HCT116 (cell line): ENCODE data around the gene APP. TPM values are rescaled to one million over a fixed set of nuclear protein-coding genes. Genes with fewer than 3 reads are reported as not detected.

Experiments used
- ATAC-seq: fragments of 200-7000 bp; cut with Tn5 transposase; 2 replicates; pipeline ENCODE4 v1.9.1; 2020; ENCODE audit warnings: mild to moderate bottlenecking, moderate library complexity
- BruUV-seq: library from RNA; stranded (reverse); fragments of 400-500 nt; replicated peaks from 2 replicates; lab custom pipeline; 2021; lab: Mats Ljungman, UMichigan
- CTCF ChIA-PET: fragments of 300-600 bp; sonication (Branson Sonifier 250); formaldehyde crosslinking; loops from one replicate; lab custom pipeline; 2021; ENCODE audit warnings: antibody characterized with exemption; lab: Charles Lee
- POLR2A ChIA-PET: fragments of 300-600, 350-600 bp; sonication (Branson Sonifier 250); formaldehyde crosslinking; loops from one replicate; lab custom pipeline; 2021; ENCODE audit warnings: antibody characterized with exemption; lab: Charles Lee
- RAD21 ChIA-PET, 2 experiments: fragments of 300-600 bp; sonication (Branson Sonifier 250); formaldehyde crosslinking; loops; one replicate each; lab custom pipeline; 2023; ENCODE audit warnings: low total read pairs in 2 of 2; ENCODE audit not compliant: uncharacterized antibody in 2 of 2, unreplicated experiment in 2 of 2, low non-redundant PET in 1 of 2; lab: Charles Lee
- DNase-seq: peaks from one replicate; pipeline ENCODE4 v3.0.0-alpha.2; 2010; ENCODE audit warnings: low read depth, low spot score
- H2AFZ ChIP-seq: fragments of 200-600 bp; shearing (Covaris generic), sonication (generic); 2 replicates; pipeline ENCODE4 v1.6.1; 2017; ENCODE audit warnings: low read depth, mixed run types, mixed read lengths, antibody characterized with exemption, low read length; ENCODE audit not compliant: poor library complexity, severe bottlenecking
- H3K27ac ChIP-seq: 2 replicates; pipeline ENCODE4 v1.5.1; 2012; ENCODE audit warnings: low read depth, low read length
- H3K27me3 ChIP-seq: fragments of 200-600 bp; sonication (generic); 2 replicates; pipeline ENCODE4 v1.6.1; 2016; ENCODE audit warnings: mixed run types, low read length, mixed read lengths; ENCODE audit not compliant: insufficient read depth
- H3K36me3 ChIP-seq, 2 experiments: fragments of 200-500 bp in 1 of 2; fragments of 200-600 bp in 1 of 2; sonication (Bioruptor generic) in 1 of 2; sonication (generic) in 1 of 2; 2 replicates each; pipeline versions ENCODE4 v1.5.1 to v1.6.1; 2014 to 2016; ENCODE audit warnings: low read length in 2 of 2, inconsistent platforms in 1 of 2, mixed read lengths in 1 of 2, mixed run types in 1 of 2; ENCODE audit not compliant: insufficient read depth in 2 of 2, control insufficient read depth in 1 of 2
- H3K4me1 ChIP-seq, 2 experiments: fragments of 200-600 bp in 1 of 2; sonication (generic) in 1 of 2; 2 replicates each; pipeline versions ENCODE4 v1.5.1 to v1.6.1; 2012 to 2017; ENCODE audit warnings: low read length in 2 of 2, inconsistent platforms in 1 of 2, mild to moderate bottlenecking in 1 of 2, mixed read lengths in 1 of 2, mixed run types in 1 of 2, moderate library complexity in 1 of 2; ENCODE audit not compliant: insufficient read depth in 2 of 2, control insufficient read depth in 1 of 2
- H3K4me2 ChIP-seq: fragments of 200-600 bp; sonication (generic); 2 replicates; pipeline ENCODE4 v1.6.1; 2017; ENCODE audit warnings: mixed run types, low read length, mixed read lengths
- H3K4me3 ChIP-seq, 2 experiments: fragments of 200-600 bp in 1 of 2; sonication (generic) in 1 of 2; replicated peaks in 1 of 2; 2 replicates each; pipeline ENCODE4 v1.5.1; 2011 to 2016; ENCODE audit warnings: low read length in 2 of 2, control low read depth in 1 of 2, low read depth in 1 of 2, mild to moderate bottlenecking in 1 of 2, mixed read lengths in 1 of 2, mixed run types in 1 of 2
- H3K79me2 ChIP-seq: fragments of 200-600 bp; sonication (generic); 2 replicates; pipeline ENCODE4 v1.6.1; 2017; ENCODE audit warnings: mild to moderate bottlenecking, mixed run types, low read length, moderate library complexity, mixed read lengths; ENCODE audit not compliant: insufficient read depth
- H3K9ac ChIP-seq: fragments of 200-600 bp; sonication (generic); 2 replicates; pipeline ENCODE4 v1.6.1; 2016; ENCODE audit warnings: low read length, mixed read lengths
- H3K9me2 ChIP-seq: fragments of 200-600 bp; sonication (generic), shearing (Covaris generic); 2 replicates; pipeline ENCODE4 v1.6.1; 2017; ENCODE audit warnings: mixed run types, mild to moderate bottlenecking, moderate library complexity; ENCODE audit not compliant: insufficient read depth
- H3K9me3 ChIP-seq, 2 experiments: fragments of 200-500 bp in 1 of 2; fragments of 200-600 bp in 1 of 2; sonication (Bioruptor generic) in 1 of 2; sonication (generic) in 1 of 2; 2 replicates each; pipeline ENCODE4 v1.6.1; 2014 to 2017; ENCODE audit warnings: low read length in 2 of 2, mixed read lengths in 2 of 2, inconsistent platforms in 1 of 2, low read depth in 1 of 2, mild to moderate bottlenecking in 1 of 2, mixed run types in 1 of 2, moderate library complexity in 1 of 2; ENCODE audit not compliant: control insufficient read depth in 1 of 2, insufficient read depth in 1 of 2
- H4K20me1 ChIP-seq: fragments of 200-600 bp; sonication (generic), shearing (Covaris generic); 2 replicates; pipeline ENCODE4 v1.6.1; 2017; ENCODE audit warnings: mixed run types, mild to moderate bottlenecking, moderate library complexity; ENCODE audit not compliant: insufficient read depth
- CBX3 ChIP-seq: IDR thresholded peaks from 2 replicates; pipeline ENCODE4 v1.6.1; 2012; ENCODE audit warnings: low read depth
- CEBPB ChIP-seq: IDR thresholded peaks from 2 replicates; pipeline ENCODE4 v1.6.1; 2012; ENCODE audit warnings: low read depth
- ELF1 ChIP-seq: IDR thresholded peaks from 2 replicates; pipeline ENCODE4 v1.6.1; 2012; ENCODE audit warnings: low read depth, borderline replicate concordance
- EZH2 ChIP-seq: fragments of 200-600 bp; sonication (generic); IDR thresholded peaks from 2 replicates; pipeline ENCODE4 v1.6.1; 2017; ENCODE audit warnings: antibody characterized with exemption, mixed run types
- EZH2phosphoT487 ChIP-seq: fragments of 200-600 bp; IDR thresholded peaks from 2 replicates; pipeline ENCODE4 v1.6.1; 2018; ENCODE audit warnings: antibody characterized with exemption, borderline replicate concordance
- JUND ChIP-seq: IDR thresholded peaks from 2 replicates; pipeline ENCODE4 v1.6.1; 2012
- MAX ChIP-seq: IDR thresholded peaks from 2 replicates; pipeline ENCODE4 v1.6.1; 2012
- POLR2A ChIP-seq: IDR thresholded peaks from 2 replicates; pipeline ENCODE4 v1.7.0; 2011; ENCODE audit warnings: borderline replicate concordance; ENCODE audit not compliant: insufficient read depth, insufficient read length; ENCODE audit errors: extremely low read depth
- REST ChIP-seq: IDR thresholded peaks from 2 replicates; pipeline ENCODE4 v1.6.1; 2012; ENCODE audit warnings: low read depth
- SIN3A ChIP-seq: IDR thresholded peaks from 2 replicates; pipeline ENCODE4 v1.6.1; 2012; ENCODE audit warnings: low read depth
- SRF ChIP-seq: IDR thresholded peaks from 2 replicates; pipeline ENCODE4 v1.6.1; 2012; ENCODE audit warnings: low read depth
- TCF7L2 ChIP-seq: IDR thresholded peaks from 2 replicates; pipeline ENCODE4 v1.7.0; 2011; ENCODE audit warnings: borderline replicate concordance, inconsistent platforms; ENCODE audit not compliant: insufficient read depth, insufficient read length; ENCODE audit errors: extremely low read depth
- YY1 ChIP-seq: IDR thresholded peaks from 2 replicates; pipeline ENCODE4 v1.6.1; 2011; ENCODE audit warnings: low read length, low read depth, moderate library complexity, mild to moderate bottlenecking; ENCODE audit not compliant: insufficient replicate concordance; ENCODE audit errors: extremely low read depth
- ZBTB33 ChIP-seq: IDR thresholded peaks from 2 replicates; pipeline ENCODE4 v1.6.1; 2011; ENCODE audit warnings: mild to moderate bottlenecking, low read length, moderate library complexity; ENCODE audit not compliant: insufficient replicate concordance; ENCODE audit errors: extremely low read depth
- ZFX ChIP-seq: fragments of 450-650 bp; IDR thresholded peaks from 2 replicates; pipeline ENCODE4 v1.6.1; 2017
- intact Hi-C: fragments of 100-400 bp; cut with micrococcal nuclease; formaldehyde crosslinking; loops from 2 replicates; pipeline ENCODE4 v1.10.0; 2022
- total RNA-seq: library from RNA; stranded (reverse); gene quantifications from one replicate; pipeline ENCODE4 v1.2.1, GENCODE V29; 2021; ENCODE audit not compliant: unreplicated experiment

The APP gene
- total RNA-seq, 1 experiment from 2014 or later: 267 TPM

- ChIA-PET CTCF (no interaction called here), RAD21 (no interaction called here), POLR2A (no interaction called here)
- intact Hi-C loops: no loop called here
- no peak overlapping the region for H3K4me3 ChIP-seq
- H3K9me3 ChIP-seq: no peaks in the 10 kb centered on the region
- H4K20me1 ChIP-seq: no peaks in the 10 kb centered on the region; the same call in 1 of the 2 replicates
- H3K27me3 ChIP-seq: 0 out of 2 replicates have a peak, but pooled peaks cover 3% of the 10 kb centered on the region
- H2AFZ ChIP-seq: no peak overlapping the region
- no peak for DNase-seq
- H3K9me2 ChIP-seq: no peaks in the 10 kb centered on the region
- no peak for ATAC-seq
- H3K79me2 ChIP-seq: no peaks in the 10 kb centered on the region
- no peaks in the 10 kb centered on the region for H3K36me3 ChIP-seq
- no peak for TF ChIP-seq JUND
- TF ChIP-seq CBX3: no peak
- no peak for TF ChIP-seq YY1
- TF ChIP-seq SRF: no peak
- no peak for TF ChIP-seq ZBTB33
- TF ChIP-seq SIN3A: no peak
- TF ChIP-seq ZFX: no peak
- no peak for TF ChIP-seq ELF1
- no peak for TF ChIP-seq MAX
- no peak for TF ChIP-seq TCF7L2
- TF ChIP-seq REST: no peak
- no peak for TF ChIP-seq POLR2A
- TF ChIP-seq CEBPB: no peak
- TF ChIP-seq EZH2: no peak
- TF ChIP-seq EZH2phosphoT487: no peak
- BruUV-seq: no TSS peak
- no peak overlapping the region for H3K4me2 ChIP-seq
- H3K9ac ChIP-seq: no peak overlapping the region
- no peak overlapping the region for H3K27ac ChIP-seq
- H3K4me1 ChIP-seq: no peaks in the 10 kb centered on the region
Observed at GRCh38 chr21:25863031-25863430, 307.5 kb downstream of the APP start.
